Heart left ventricle (tissue), 16 donors: ENCODE results near the gene TRAPPC10. TPM values are rescaled to one million over a fixed set of nuclear protein-coding genes. Genes with fewer than 3 reads are reported as not detected.

Experiments
- ATAC-seq, 4 donors: fragments of 200-7000 bp; cut with Tn5 transposase; one replicate each; pipeline ENCODE4 v1.9.1; 2020 to 2022; ENCODE audit warnings: moderate library complexity in 4 of 4, mild to moderate bottlenecking in 3 of 4, moderate number of reproducible peaks in 1 of 4
- DNase-seq, 5 donors: peaks; one replicate each; pipeline ENCODE4 v3.0.0-alpha.2; 2020
- H3K27ac ChIP-seq, 12 donors: fragments of 200-600 bp; sonication (generic) in 4 of 12; one replicate each; pipeline versions ENCODE4 v1.5.0 to v1.8.0; 2016 to 2022; ENCODE audit warnings: mild to moderate bottlenecking in 2 of 12
- H3K27me3 ChIP-seq, 9 donors: fragments of 200-600 bp; sonication (generic) in 2 of 9; one replicate each; pipeline versions ENCODE4 v1.5.1 to v1.8.0; 2016 to 2022; ENCODE audit warnings: mild to moderate bottlenecking in 3 of 9
- H3K36me3 ChIP-seq, 9 donors: fragments of 200-600 bp; sonication (generic) in 2 of 9; one replicate each; pipeline versions ENCODE4 v1.5.0 to v1.8.0; 2018 to 2022; ENCODE audit warnings: mild to moderate bottlenecking in 2 of 9
- H3K4me1 ChIP-seq, 12 donors: fragments of 200-600 bp; sonication (generic) in 4 of 12; one replicate each; pipeline versions ENCODE4 v1.5.0 to v1.8.0; 2016 to 2022; ENCODE audit warnings: mild to moderate bottlenecking in 3 of 12
- H3K4me3 ChIP-seq, 12 donors: fragments of 200-600 bp; sonication (generic) in 4 of 12; one replicate each; pipeline versions ENCODE4 v1.5.0 to v1.8.0; 2017 to 2022; ENCODE audit warnings: mild to moderate bottlenecking in 9 of 12, moderate library complexity in 4 of 12
- H3K9me3 ChIP-seq, 12 donors: fragments of 200-600 bp; sonication (generic) in 4 of 12; one replicate each; pipeline versions ENCODE4 v1.5.0 to v1.8.0; 2016 to 2022; ENCODE audit warnings: mild to moderate bottlenecking in 1 of 12
- POLR2A ChIP-seq, 2 donors: fragments of 450-650 bp; IDR thresholded peaks; one replicate each; pipeline ENCODE4 v1.6.1; 2017; ENCODE audit warnings: antibody characterized with exemption in 2 of 2, mild to moderate bottlenecking in 2 of 2, moderate library complexity in 2 of 2
- WGBS, 4 donors: extraction: QIAGEN DNeasy Blood & Tissue Kit in 2 of 4; methylation state at CpG; one replicate each; pipeline versions ENCODE4 v1.1.5 to v1.1.7; 2013 to 2018; 5-methylcytosine and 5-hydroxymethylcytosine counted together
- intact Hi-C, 10 donors: fragments of 100-400 bp; cut with DNase I; formaldehyde crosslinking; loops; one replicate each; pipeline versions ENCODE4 v1.11.1 to v1.14.2; 2022
- polyA plus RNA-seq, 2 donors: library from polyadenylated mRNA; stranded (reverse); fragments of 200-250 nt; gene quantifications; one replicate each; pipeline ENCODE4 v1.2.3, GENCODE V29; 2013
- total RNA-seq, 9 donors: library from RNA; depleted of rRNA in 2 of 9; stranded (reverse); fragments of >200 nt in 2 of 9; fragmentation: NEBNext Ultra II Directional in 3 of 9; extraction: Animal tissue kit (Norgen Biotek cat#: 25700) in 3 of 9; gene quantifications; one replicate each; pipeline versions ENCODE4 v1.1.0 to v1.2.4, GENCODE V29; 2016 to 2023
- TF ChIP-seq, protein P1 (sequence below), 12 donors: fragments of 200-600 bp; sonication (generic) in 4 of 12; IDR thresholded peaks; one replicate each; pipeline versions ENCODE4 v1.5.0 to v1.8.0; 2018 to 2022; ENCODE audit warnings: antibody characterized with exemption in 12 of 12, mild to moderate bottlenecking in 5 of 12
- donor health status: ischemic (EF 13 %, LVEDD 7.1; RV severe dilation, severe dysfunction).
- donor health status: healthy with polysubstance abuse.
- donor health status: DM: no; HTN: yes; CAD: no.
- donor health status: DM: no; HTN: no; CAD: no.
- donor health status: ischemic (EF 25% LVEDD 6.9; RV normal size, moderate dysfunction).
- donor health status: ischemic (EF 25% LVEDD 5.7; RV mildly dilated, moderate dysfunction).
- donor health status: healthy.
- donor health status: DM: yes; HTN: yes; CAD: no.
- donor health status: ischemic (EF 35%, LVEDD 5.7; RV mildly dilated, moderate dysfunction).
- donor health status: nonischemic (EF 11% LVEDD 7.7; RV severe dilation, severe dysfunction).
- donor health status: DM: yes; HTN: yes; CAD: no.
- donor health status: PGD.
- donor health status: ischemic (EF 29% LVEDD 5.4; RV normal size, mild dysfunction).
- donor health status: nonischemic (EF 23%, LVEDD 6.1; RV moderate dilation, normal function).

Gene TRAPPC10
- total and polyA plus RNA-seq, 11 donors: 5.6 to 32.0 (median 22.1) TPM

DNA sequence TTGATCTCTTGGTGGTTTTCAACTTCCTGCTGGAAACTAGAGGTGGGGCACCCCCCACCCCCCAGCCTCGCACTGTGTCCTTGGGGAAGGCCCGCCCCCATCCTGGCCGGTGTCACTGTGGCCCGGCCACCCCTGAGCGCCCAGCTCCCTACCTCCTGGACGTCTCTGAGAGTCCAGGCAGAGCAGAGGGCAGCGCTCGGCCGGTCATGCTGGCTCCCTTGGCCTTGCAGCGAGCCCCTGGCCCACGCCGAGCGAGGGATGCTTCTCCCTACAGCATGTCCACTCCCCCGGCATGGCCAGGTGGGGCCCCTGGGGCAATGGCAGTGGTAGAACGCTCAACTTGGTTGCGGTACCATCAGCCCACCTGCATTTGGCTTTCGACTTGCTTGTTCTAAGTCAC lies 28.7 kb upstream of the TRAPPC10 start:
- peaks cover 0 to 54% (median 46%) of the 10 kb centered on the region in 9 donors for H3K36me3 ChIP-seq
- ATAC-seq: no peak
- H3K27ac ChIP-seq: no peak overlapping the region
- intact Hi-C loops: no loop called here
- H3K4me3 ChIP-seq: no peak overlapping the region
- peaks cover 0 to 24% (median 10%) of the 10 kb centered on the region in 12 donors for H3K4me1 ChIP-seq
- no peak for DNase-seq
- TF ChIP-seq, protein P1, sequence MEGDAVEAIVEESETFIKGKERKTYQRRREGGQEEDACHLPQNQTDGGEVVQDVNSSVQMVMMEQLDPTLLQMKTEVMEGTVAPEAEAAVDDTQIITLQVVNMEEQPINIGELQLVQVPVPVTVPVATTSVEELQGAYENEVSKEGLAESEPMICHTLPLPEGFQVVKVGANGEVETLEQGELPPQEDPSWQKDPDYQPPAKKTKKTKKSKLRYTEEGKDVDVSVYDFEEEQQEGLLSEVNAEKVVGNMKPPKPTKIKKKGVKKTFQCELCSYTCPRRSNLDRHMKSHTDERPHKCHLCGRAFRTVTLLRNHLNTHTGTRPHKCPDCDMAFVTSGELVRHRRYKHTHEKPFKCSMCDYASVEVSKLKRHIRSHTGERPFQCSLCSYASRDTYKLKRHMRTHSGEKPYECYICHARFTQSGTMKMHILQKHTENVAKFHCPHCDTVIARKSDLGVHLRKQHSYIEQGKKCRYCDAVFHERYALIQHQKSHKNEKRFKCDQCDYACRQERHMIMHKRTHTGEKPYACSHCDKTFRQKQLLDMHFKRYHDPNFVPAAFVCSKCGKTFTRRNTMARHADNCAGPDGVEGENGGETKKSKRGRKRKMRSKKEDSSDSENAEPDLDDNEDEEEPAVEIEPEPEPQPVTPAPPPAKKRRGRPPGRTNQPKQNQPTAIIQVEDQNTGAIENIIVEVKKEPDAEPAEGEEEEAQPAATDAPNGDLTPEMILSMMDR (IDR thresholded peaks at IDR 0.05): no peak
- no peak for TF ChIP-seq POLR2A (IDR thresholded peaks at IDR 0.05)
- WGBS, 4 donors: 88 to 91% (median 89%) methylated on average over 6 to 17 of the region's 17 CpGs
- H3K9me3 ChIP-seq: no peaks in the 10 kb centered on the region
- H3K27me3 ChIP-seq: no peaks in the 10 kb centered on the region

DNA sequence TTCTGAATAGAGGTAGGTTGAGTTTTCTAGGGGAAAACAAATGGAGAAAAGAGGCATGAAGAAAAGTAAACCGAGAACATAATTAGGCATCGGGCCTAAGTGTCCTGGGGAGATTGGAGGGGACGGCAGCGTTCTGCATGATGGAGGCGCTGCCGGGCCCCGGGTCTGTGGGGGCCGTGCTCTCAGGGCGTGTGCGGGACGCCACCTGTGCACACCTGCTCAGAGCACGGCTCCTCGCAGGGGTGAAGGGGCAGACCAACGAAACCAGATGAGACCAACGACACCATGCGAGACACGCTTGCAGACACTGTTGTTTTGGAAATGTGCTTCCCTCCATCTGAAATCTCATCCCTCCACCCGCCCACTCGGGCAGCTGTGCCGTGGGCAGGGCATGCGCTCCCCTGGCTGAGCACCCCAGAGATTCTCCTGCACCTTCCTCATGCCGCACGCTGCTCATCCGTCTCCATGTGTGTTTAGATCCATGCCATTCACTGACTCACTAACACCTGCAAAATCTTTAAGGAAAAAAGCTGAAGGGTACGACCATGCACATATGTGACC lies 28.2 kb upstream of the TRAPPC10 start:
- intact Hi-C loops: no loop called here
- TF ChIP-seq, protein P1 (IDR thresholded peaks at IDR 0.05): no peak
- TF ChIP-seq POLR2A (IDR thresholded peaks at IDR 0.05): no peak
- peaks cover 0 to 24% (median 10%) of the 10 kb centered on the region in 12 donors for H3K4me1 ChIP-seq
- no peak for DNase-seq
- H3K27ac ChIP-seq: no peak overlapping the region
- no peaks in the 10 kb centered on the region for H3K9me3 ChIP-seq
- 90 to 95% (median 92%) methylated on average over 25 of the region's 25 CpGs for WGBS, 4 donors
- ATAC-seq: no peak
- peaks cover 0 to 48% (median 40%) of the 10 kb centered on the region in 9 donors for H3K36me3 ChIP-seq
- H3K4me3 ChIP-seq: no peak overlapping the region
- no peaks in the 10 kb centered on the region for H3K27me3 ChIP-seq

DNA sequence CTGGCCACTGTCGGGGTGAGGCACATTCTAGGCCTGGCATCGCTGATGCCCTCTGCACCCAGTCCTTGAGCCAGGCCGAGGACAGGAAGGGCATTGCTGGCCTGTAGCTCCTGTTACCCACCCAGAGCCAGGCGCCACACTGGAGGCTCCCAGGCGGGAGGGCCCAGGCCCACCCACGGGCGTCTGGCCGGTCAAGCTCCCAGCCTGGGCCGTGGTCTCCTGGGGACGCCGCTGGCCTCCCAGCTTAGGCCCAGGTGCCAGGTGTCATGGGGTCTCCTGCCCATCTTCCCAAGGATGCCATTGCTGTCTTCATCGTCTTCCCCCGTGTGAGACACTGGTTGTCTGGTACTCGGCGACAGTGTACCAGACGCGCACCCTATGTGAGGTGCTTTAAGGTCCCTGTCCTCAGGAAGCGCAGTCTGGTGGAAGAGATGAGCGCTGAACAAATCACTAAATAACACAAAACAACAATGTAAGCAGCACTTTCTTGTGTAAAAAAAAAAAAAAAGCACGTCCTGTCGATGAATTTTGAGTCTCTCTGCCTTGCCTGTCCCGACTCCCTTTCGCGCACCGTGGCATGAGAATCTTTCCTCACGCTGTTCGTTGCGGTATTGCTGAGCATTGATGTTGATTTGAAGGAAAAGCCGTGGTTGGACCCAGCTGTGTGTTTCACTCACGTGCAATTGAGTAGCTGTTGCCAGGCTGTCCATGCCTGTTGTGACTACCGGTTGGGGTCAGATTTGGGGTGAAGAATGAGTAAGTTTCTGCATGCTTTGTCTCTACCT lies 27.0 kb upstream of the TRAPPC10 start:
- no peak overlapping the region for H3K27ac ChIP-seq
- peaks cover 0 to 24% (median 10%) of the 10 kb centered on the region in 12 donors for H3K4me1 ChIP-seq
- intact Hi-C loops: no loop called here
- ATAC-seq (no peak), DNase-seq (no peak)
- no peaks in the 10 kb centered on the region for H3K27me3 ChIP-seq
- H3K9me3 ChIP-seq: no peaks in the 10 kb centered on the region
- H3K4me3 ChIP-seq: no peak overlapping the region
- no peak for TF ChIP-seq POLR2A (IDR thresholded peaks at IDR 0.05)
- TF ChIP-seq, protein P1 (IDR thresholded peaks at IDR 0.05): no peak
- 90 to 93% (median 92%) methylated on average over 31 of the region's 31 CpGs for WGBS, 4 donors
- H3K36me3 ChIP-seq: peaks cover 0 to 37% (median 30%) of the 10 kb centered on the region in 9 donors

DNA sequence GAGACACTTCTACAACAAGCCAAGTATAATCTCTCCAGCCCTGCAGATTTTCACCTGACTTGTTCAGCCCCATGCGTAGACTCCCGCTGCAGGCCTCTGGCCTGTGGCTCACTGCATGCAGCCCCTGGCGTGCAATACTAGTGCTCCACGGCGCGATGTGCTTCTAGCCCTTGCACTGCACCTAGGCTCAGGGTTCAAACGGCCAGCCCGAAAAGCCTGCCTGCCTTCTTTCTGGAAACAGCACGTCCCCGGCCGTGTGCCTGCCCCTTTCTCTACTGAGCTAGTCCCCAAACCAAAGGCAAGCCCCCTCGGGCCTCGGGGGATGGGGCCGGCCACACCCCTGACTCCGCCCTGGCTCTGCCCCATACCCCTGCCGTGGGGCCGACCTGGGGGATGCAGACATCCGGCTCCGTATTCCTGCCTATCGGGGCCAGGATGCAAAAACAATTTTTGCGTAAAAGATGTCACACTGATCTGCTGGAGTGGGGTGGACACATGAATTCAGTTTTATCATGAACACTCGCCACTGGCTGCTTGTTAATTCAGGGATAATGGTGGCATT lies 26.3 kb upstream of the TRAPPC10 start:
- H3K4me1 ChIP-seq: peaks cover 0 to 24% (median 10%) of the 10 kb centered on the region in 12 donors
- no peak overlapping the region for H3K4me3 ChIP-seq
- no peaks in the 10 kb centered on the region for H3K9me3 ChIP-seq
- DNase-seq (no peak), ATAC-seq (peak in 1 of 4 donors; percentile 6)
- intact Hi-C loops: no loop called here
- H3K36me3 ChIP-seq: peaks cover 0 to 35% (median 26%) of the 10 kb centered on the region in 9 donors
- TF ChIP-seq, protein P1 (IDR thresholded peaks at IDR 0.05): no peak
- no peak for TF ChIP-seq POLR2A (IDR thresholded peaks at IDR 0.05)
- WGBS, 4 donors: 30 to 50% (median 31%) methylated on average over 18 to 22 of the region's 22 CpGs
- no peak overlapping the region for H3K27ac ChIP-seq
- no peaks in the 10 kb centered on the region for H3K27me3 ChIP-seq
